ENCODE data around the gene EIF2AK2.

- TF ChIP-seq CTCF (IDR thresholded peaks at IDR 0.05) = no peak
- no peak for TF ChIP-seq POLR2AphosphoS5 (IDR thresholded peaks at IDR 0.05)
- no peak for TF ChIP-seq POLR2A (IDR thresholded peaks at IDR 0.05)
Observed at GRCh38 chr2:37180006-37180639, 23.3 kb upstream of the EIF2AK2 start.

Data from breast epithelium (tissue), 3 donors.